ENCODE results near the gene NFIA.
A peak's percentile ranks its signal among the peaks of the same experiment; 100 is the strongest.

NFIA gene

GRCh38 chr1:61270761-61271411 is 188.5 kb downstream of the NFIA start (continued):
- no peak for TF ChIP-seq FEZF1 (tag by site-specific recombination; IDR thresholded peaks at IDR 0.05)
- TF ChIP-seq ZBTB26 (tag by site-specific recombination; optimal IDR thresholded peaks at IDR 0.05) = no peak
- TF ChIP-seq ZNF837 (tag by site-specific recombination; IDR thresholded peaks at IDR 0.05) = no peak
- peak; percentile 32; the same call in 1 of the 2 replicates for TF ChIP-seq PRDM6 (tag by site-specific recombination; IDR thresholded peaks at IDR 0.05)
- TF ChIP-seq ZNF202 (tag by site-specific recombination; IDR thresholded peaks at IDR 0.05; ENCODE audit: borderline replicate concordance) = no peak
- no peak for TF ChIP-seq ZNF112 (tag by site-specific recombination; IDR thresholded peaks at IDR 0.05)
- TF ChIP-seq, protein P1, sequence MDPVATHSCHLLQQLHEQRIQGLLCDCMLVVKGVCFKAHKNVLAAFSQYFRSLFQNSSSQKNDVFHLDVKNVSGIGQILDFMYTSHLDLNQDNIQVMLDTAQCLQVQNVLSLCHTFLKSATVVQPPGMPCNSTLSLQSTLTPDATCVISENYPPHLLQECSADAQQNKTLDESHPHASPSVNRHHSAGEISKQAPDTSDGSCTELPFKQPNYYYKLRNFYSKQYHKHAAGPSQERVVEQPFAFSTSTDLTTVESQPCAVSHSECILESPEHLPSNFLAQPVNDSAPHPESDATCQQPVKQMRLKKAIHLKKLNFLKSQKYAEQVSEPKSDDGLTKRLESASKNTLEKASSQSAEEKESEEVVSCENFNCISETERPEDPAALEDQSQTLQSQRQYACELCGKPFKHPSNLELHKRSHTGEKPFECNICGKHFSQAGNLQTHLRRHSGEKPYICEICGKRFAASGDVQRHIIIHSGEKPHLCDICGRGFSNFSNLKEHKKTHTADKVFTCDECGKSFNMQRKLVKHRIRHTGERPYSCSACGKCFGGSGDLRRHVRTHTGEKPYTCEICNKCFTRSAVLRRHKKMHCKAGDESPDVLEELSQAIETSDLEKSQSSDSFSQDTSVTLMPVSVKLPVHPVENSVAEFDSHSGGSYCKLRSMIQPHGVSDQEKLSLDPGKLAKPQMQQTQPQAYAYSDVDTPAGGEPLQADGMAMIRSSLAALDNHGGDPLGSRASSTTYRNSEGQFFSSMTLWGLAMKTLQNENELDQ (tag by site-specific recombination; IDR thresholded peaks at IDR 0.05; ENCODE audit: low read depth) = no peak
- no peak for TF ChIP-seq PRDM1 (tag by site-specific recombination; IDR thresholded peaks at IDR 0.05)
- no peak for TF ChIP-seq ZNF707 (tag by site-specific recombination; IDR thresholded peaks at IDR 0.05)
- TF ChIP-seq ZBTB17 (tag by site-specific recombination; IDR thresholded peaks at IDR 0.05) = peak; percentile 50; the same call in 1 of the 2 replicates
- no peak for TF ChIP-seq ZNF169 (tag by site-specific recombination; IDR thresholded peaks at IDR 0.05)
- TF ChIP-seq ZBTB7A (tag by site-specific recombination; IDR thresholded peaks at IDR 0.05; ENCODE audit: low read depth) = no peak
- TF ChIP-seq ZNF423 (tag by site-specific recombination; IDR thresholded peaks at IDR 0.05) = no peak
- TF ChIP-seq ZSCAN5A (tag by site-specific recombination; IDR thresholded peaks at IDR 0.05) = no peak
- no peak for TF ChIP-seq GLIS1 (tag by site-specific recombination; IDR thresholded peaks at IDR 0.05)

- Histone ChIP-seq H3K9me3 (ENCODE audit: control insufficient read depth, insufficient read depth, low read depth, low read length) (no peaks in the 10 kb centered on the region), H3K27ac (ENCODE audit: extremely low read depth, low read depth, low read length) (no peak overlapping the region), H3K4me3 (ENCODE audit: low read depth, low read length) (no peak overlapping the region), H3K36me3 (ENCODE audit: control insufficient read depth in 2 of 2, insufficient read depth in 1 of 2, low read length in 2 of 2) (no peaks in the 10 kb centered on the region), H3K4me1 (ENCODE audit: control insufficient read depth, insufficient read depth, low read length) (peaks cover 8% of the 10 kb centered on the region)
- TF ChIP-seq ZNF341 (tag by site-specific recombination; IDR thresholded peaks at IDR 0.05; ENCODE audit: low read depth) (0 out of 2 replicates have a peak, but pooled peaks have one; percentile 10), KLF17 (tag by site-specific recombination; IDR thresholded peaks at IDR 0.05) (no peak), ZNF335 (tag by site-specific recombination; conservative IDR thresholded peaks at IDR 0.05) (0 out of 2 replicates have a peak, but pooled peaks have one; percentile 6), ZBTB10 (tag by site-specific recombination; IDR thresholded peaks at IDR 0.05) (no peak)
- TF ChIP-seq, protein P2, sequence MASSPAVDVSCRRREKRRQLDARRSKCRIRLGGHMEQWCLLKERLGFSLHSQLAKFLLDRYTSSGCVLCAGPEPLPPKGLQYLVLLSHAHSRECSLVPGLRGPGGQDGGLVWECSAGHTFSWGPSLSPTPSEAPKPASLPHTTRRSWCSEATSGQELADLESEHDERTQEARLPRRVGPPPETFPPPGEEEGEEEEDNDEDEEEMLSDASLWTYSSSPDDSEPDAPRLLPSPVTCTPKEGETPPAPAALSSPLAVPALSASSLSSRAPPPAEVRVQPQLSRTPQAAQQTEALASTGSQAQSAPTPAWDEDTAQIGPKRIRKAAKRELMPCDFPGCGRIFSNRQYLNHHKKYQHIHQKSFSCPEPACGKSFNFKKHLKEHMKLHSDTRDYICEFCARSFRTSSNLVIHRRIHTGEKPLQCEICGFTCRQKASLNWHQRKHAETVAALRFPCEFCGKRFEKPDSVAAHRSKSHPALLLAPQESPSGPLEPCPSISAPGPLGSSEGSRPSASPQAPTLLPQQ (tag by site-specific recombination; IDR thresholded peaks at IDR 0.05) = 0 out of 2 replicates have a peak, but pooled peaks have one; percentile 26
- CTCF ChIA-PET = interaction anchor here (0.7 kb wide), 1 partner anchor 582 kb away, joined by 3 read pairs; no protein-coding TSS in a partner anchor
- POLR2A ChIA-PET = no interaction called here
Measured at GRCh38 chr1:61271412-61271789, 189.0 kb downstream of the NFIA start.

Data from HEK293 (cell line).